Esophagus muscularis mucosa (tissue), 4 donors: ENCODE data around the gene SLC10A6. TPM values are rescaled to one million over a fixed set of nuclear protein-coding genes. Genes with fewer than 3 reads are reported as not detected.

ENCODE experiments used
- DNase-seq: peaks from one replicate; pipeline ENCODE4 v3.0.0-alpha.2; 2017; ENCODE audit errors: extremely low spot score
- H3K27ac ChIP-seq, 4 donors: fragments of 200-600 bp; sonication (generic); replicated peaks in 1 of 4; 1 replicate in 3 of 4; 2 replicates in 1 of 4; pipeline ENCODE4 v1.5.1; 2016 to 2019; ENCODE audit warnings: mild to moderate bottlenecking in 1 of 4
- H3K27me3 ChIP-seq, 4 donors: fragments of 200-600 bp; sonication (generic); one replicate each; pipeline versions ENCODE4 v1.5.1 to v1.6.0; 2016 to 2019
- H3K36me3 ChIP-seq, 4 donors: fragments of 200-600 bp; sonication (generic); one replicate each; pipeline ENCODE4 v1.5.1; 2016 to 2019
- H3K4me1 ChIP-seq, 4 donors: fragments of 200-600 bp; sonication (generic); one replicate each; pipeline ENCODE4 v1.5.1; 2016 to 2019
- H3K4me3 ChIP-seq, 4 donors: fragments of 200-600 bp; sonication (generic); 1 replicate in 2 of 4; 2 replicates in 2 of 4; pipeline ENCODE4 v1.5.1; 2016 to 2019; ENCODE audit warnings: mild to moderate bottlenecking in 4 of 4, moderate library complexity in 1 of 4
- H3K9me3 ChIP-seq, 4 donors: fragments of 200-600 bp; sonication (generic); 1 replicate in 3 of 4; 2 replicates in 1 of 4; pipeline ENCODE4 v1.5.1; 2016 to 2019
- EP300 ChIP-seq: sonication (generic); formaldehyde crosslinking; IDR thresholded peaks from one replicate; pipeline ENCODE4 v1.6.1; 2017; ENCODE audit warnings: antibody characterized with exemption
- POLR2A ChIP-seq: fragments of 450-650 bp; IDR thresholded peaks from one replicate; pipeline ENCODE4 v1.6.1; 2017; ENCODE audit warnings: antibody characterized with exemption, moderate library complexity, mild to moderate bottlenecking, low read depth
- POLR2AphosphoS5 ChIP-seq, 2 donors: sonication (generic); formaldehyde crosslinking; IDR thresholded peaks; one replicate each; pipeline ENCODE4 v1.6.1; 2017; ENCODE audit warnings: antibody characterized with exemption in 2 of 2
- WGBS: methylation state at CpG from one replicate; pipeline ENCODE4 v1.1.5; 2018; 5-methylcytosine and 5-hydroxymethylcytosine counted together
- intact Hi-C: fragments of 100-400 bp; cut with DNase I; formaldehyde crosslinking; loops from one replicate; pipeline ENCODE4 v1.15.1; 2023
- total RNA-seq, 4 donors: library from RNA; depleted of rRNA; stranded (reverse); fragments of >200 nt; gene quantifications; one replicate each; pipeline versions ENCODE4 v1.1.0 to v1.2.1, GENCODE V29; 2016
- TF ChIP-seq, protein P1 (sequence below), 3 experiments: fragments of 200-600 bp in 2 of 3; fragments of 450-650 bp in 1 of 3; sonication (generic) in 2 of 3; IDR thresholded peaks; one replicate each; pipeline ENCODE4 v1.5.1; 2017 to 2019; ENCODE audit warnings: antibody characterized with exemption in 3 of 3, mild to moderate bottlenecking in 2 of 3, moderate library complexity in 1 of 3

SLC10A6 gene
- total RNA-seq, 4 donors from 2014 or later: 1.8 to 8.4 (median 3.4) TPM; not detected in 1

DNA sequence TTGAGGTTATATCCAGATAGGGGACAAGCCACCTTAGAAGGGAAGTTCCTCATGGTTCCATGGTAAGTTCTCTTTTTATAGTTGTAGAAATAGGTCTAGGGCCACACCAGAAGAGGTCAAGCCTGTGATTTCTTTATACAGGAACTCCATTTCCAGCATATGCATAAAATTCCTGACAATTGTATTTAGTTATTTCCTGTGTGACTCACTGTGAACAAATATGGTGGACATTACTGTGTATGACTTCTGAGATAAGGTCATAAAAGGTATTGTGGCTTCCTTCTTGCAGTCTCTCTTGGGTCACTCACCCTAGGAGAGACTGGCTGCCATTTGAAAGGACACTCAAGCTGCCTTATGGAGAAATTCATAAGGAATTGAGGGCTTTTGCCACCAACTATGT, 45.3 kb upstream of the SLC10A6 start:
- no peaks in the 10 kb centered on the region for H3K36me3 ChIP-seq
- TF ChIP-seq, protein P1, sequence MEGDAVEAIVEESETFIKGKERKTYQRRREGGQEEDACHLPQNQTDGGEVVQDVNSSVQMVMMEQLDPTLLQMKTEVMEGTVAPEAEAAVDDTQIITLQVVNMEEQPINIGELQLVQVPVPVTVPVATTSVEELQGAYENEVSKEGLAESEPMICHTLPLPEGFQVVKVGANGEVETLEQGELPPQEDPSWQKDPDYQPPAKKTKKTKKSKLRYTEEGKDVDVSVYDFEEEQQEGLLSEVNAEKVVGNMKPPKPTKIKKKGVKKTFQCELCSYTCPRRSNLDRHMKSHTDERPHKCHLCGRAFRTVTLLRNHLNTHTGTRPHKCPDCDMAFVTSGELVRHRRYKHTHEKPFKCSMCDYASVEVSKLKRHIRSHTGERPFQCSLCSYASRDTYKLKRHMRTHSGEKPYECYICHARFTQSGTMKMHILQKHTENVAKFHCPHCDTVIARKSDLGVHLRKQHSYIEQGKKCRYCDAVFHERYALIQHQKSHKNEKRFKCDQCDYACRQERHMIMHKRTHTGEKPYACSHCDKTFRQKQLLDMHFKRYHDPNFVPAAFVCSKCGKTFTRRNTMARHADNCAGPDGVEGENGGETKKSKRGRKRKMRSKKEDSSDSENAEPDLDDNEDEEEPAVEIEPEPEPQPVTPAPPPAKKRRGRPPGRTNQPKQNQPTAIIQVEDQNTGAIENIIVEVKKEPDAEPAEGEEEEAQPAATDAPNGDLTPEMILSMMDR (IDR thresholded peaks at IDR 0.05): no peak
- no peak for TF ChIP-seq POLR2A
- no peak for TF ChIP-seq EP300
- TF ChIP-seq POLR2AphosphoS5 (IDR thresholded peaks at IDR 0.05): no peak
- DNase-seq: no peak
- H3K9me3 ChIP-seq: no peaks in the 10 kb centered on the region
- intact Hi-C loops: loop anchor here (2.0 to 10.0 kb wide), 2 partner anchors 300 to 398 kb away; partner anchors contain the start of gene PTPN13
- H3K27me3 ChIP-seq: no peaks in the 10 kb centered on the region
- no peak overlapping the region for H3K27ac ChIP-seq
- H3K4me1 ChIP-seq: peaks cover 2 to 20% (median 14%) of the 10 kb centered on the region in 4 donors
- H3K4me3 ChIP-seq: no peak overlapping the region

DNA sequence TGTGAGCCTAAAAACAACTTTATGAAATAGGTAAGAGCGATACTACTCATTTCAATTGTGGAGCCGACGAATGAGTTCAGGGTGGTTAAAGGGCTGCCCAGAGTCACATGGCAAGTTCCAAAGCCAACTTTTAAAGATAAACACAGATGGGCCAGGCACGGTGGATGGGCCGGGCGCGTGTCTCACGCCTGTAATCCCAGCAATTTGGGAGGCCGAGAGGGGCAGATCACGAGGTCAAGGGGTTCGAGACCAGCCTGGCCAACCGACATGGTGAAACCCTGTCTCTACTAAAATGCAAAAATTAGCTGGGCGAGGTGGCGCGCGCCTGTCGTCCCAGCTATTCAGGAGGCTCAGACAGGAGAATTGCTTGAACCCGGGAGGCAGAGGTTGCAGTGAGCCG, 44.0 kb upstream of the SLC10A6 start:
- WGBS: 85% methylated on average over 19 of the region's 19 CpGs
- Histone ChIP-seq H3K27me3 (no peaks in the 10 kb centered on the region), H3K36me3 (no peaks in the 10 kb centered on the region), H3K4me3 (peak overlapping the region in 1 of 4 donors; percentile 88), H3K27ac (no peak overlapping the region), H3K9me3 (no peaks in the 10 kb centered on the region), H3K4me1 (peaks cover 2 to 20% (median 14%) of the 10 kb centered on the region in 4 donors)
- intact Hi-C loops: loop anchor here (10.0 kb wide), 1 partner anchor 298 kb away; the partner anchor contains the start of gene PTPN13
- no peak for DNase-seq
- TF ChIP-seq POLR2A (no peak), POLR2AphosphoS5 (IDR thresholded peaks at IDR 0.05) (no peak), EP300 (no peak)
- TF ChIP-seq, protein P1 (IDR thresholded peaks at IDR 0.05): no peak

DNA sequence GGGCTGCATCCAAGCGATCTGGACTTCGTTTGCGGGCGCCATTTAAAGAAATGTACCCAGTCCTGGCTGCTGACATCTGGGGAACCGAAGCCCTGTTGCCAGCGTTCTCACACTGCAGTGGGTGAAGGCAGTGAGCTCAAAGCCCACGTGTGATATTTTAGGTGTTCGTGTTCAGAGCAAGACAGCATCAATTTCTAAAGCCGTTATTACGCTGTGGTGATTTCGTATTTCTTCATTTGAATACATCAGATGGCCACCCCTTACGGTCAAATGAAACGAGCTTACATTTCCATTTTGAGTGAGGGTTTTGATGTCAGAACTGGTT, 43.4 kb upstream of the SLC10A6 start:
- WGBS: 7% methylated on average over 9 of the region's 13 CpGs

DNA sequence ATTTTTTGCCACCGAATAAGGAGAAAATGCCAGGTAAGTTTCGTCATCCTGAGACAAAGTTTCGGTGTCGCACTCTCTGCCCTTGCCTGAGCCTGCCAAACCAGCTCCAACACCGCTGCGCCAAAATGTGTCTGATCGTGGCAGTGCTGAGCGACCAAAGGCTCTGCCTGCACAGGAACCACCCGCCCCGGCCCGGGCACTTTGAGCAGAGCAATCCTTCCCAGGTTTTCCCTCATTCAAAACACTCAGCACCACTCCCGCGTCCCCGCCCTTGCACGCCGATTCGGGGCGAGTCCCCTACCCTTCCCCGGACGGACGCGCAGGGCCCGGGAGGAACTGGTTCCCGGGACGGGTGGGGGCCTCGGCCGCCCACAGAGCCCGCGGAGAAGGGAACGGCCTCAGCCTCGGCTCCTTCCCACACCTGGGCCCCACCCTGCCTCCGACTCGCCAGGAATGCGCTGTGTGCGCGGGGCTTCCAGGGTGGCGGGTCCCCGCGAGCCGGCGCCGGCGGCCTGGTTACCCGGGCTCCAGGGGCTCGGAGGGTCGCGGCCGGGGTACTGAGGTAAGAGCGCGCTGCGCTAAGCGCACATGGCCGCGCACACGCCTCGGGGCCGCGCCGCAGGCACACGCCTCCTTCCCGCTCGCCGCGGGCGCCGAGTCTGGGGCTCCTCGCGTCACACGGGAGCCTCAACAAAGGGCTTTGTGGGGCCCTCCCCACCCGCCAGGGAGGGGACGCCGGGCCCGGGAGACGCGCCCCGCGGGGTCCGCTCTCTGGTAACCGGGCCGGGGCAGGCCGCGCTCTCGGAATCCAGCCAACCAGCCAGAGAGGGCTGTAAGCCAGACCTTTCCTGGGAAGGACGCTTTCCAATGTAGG, 42.8 kb upstream of the SLC10A6 start, which contains the start of gene C4orf36:
Gene C4orf36 (minus strand): TSS at position 661 of the 874 bp plus-strand sequence. CDS start 902 bp downstream, outside the sequence.
- DNase-seq: no peak
- 4% methylated on average over 22 of the region's 84 CpGs for WGBS
- Histone ChIP-seq H3K9me3 (no peaks in the 10 kb centered on the region), H3K27ac (peak within 1 kb of the TSS; percentile 4 to 67 (median 52)), H3K27me3 (no peaks in the 10 kb centered on the region), H3K4me1 (peaks cover 2 to 20% (median 14%) of the 10 kb centered on the region in 4 donors), H3K4me3 (peak within 1 kb of the TSS; percentile 66 to 88 (median 69)), H3K36me3 (no peaks in the 10 kb centered on the region)
- TF ChIP-seq POLR2AphosphoS5 (IDR thresholded peaks at IDR 0.05) (no peak), POLR2A (no peak), EP300 (no peak)
- TF ChIP-seq, protein P1 (IDR thresholded peaks at IDR 0.05): no peak
- intact Hi-C loops: loop anchor here (10.0 kb wide), 1 partner anchor 297 kb away; the partner anchor contains the start of gene PTPN13

More for the DNA sequence above, 43.4 kb upstream of the SLC10A6 start:
- peak overlapping the region in 3 of 4 donors; percentile 45 to 67 (median 59) for H3K27ac ChIP-seq
- H3K36me3 ChIP-seq: no peaks in the 10 kb centered on the region
- H3K4me1 ChIP-seq: peaks cover 2 to 20% (median 14%) of the 10 kb centered on the region in 4 donors
- H3K27me3 ChIP-seq: no peaks in the 10 kb centered on the region
- DNase-seq: no peak
- H3K9me3 ChIP-seq: no peaks in the 10 kb centered on the region
- peak overlapping the region; percentile 66 to 88 (median 69) for H3K4me3 ChIP-seq
- no peak for TF ChIP-seq POLR2A
- no peak for TF ChIP-seq EP300
- intact Hi-C loops: loop anchor here (10.0 kb wide), 1 partner anchor 298 kb away; the partner anchor contains the start of gene PTPN13

DNA sequence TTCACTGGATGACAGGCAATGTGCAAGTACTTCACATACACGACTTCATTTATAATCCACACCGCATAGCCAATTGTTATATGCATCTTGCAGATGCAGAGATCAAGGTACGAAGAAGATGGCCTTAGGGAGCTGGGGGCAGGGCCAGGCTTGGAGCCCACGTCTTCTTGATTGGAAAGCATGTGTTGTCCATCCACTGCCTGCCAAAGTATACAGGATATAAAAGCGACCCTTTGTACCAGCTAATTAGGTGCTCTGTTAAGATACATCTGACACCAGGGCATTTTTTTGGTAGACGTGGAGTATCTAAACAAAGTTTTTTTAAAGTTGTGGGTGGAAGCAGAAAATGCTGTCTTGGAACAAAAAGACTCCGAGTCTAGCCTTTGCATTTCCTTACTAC, 41.6 kb upstream of the SLC10A6 start:
- H3K4me3 ChIP-seq: no peak overlapping the region
- H3K27ac ChIP-seq: no peak overlapping the region
- H3K9me3 ChIP-seq: no peaks in the 10 kb centered on the region
- no peaks in the 10 kb centered on the region for H3K27me3 ChIP-seq
- TF ChIP-seq, protein P1 (IDR thresholded peaks at IDR 0.05): no peak
- TF ChIP-seq POLR2A (no peak), POLR2AphosphoS5 (IDR thresholded peaks at IDR 0.05) (no peak)
- WGBS: 66% methylated on average over 7 of the region's 7 CpGs
- no peaks in the 10 kb centered on the region for H3K36me3 ChIP-seq
- DNase-seq: no peak
- H3K4me1 ChIP-seq: peaks cover 2 to 20% (median 14%) of the 10 kb centered on the region in 4 donors
- intact Hi-C loops: loop anchor here (10.0 kb wide), 1 partner anchor 296 kb away; the partner anchor contains the start of gene PTPN13
